GM23338 (cell line): ENCODE results near the gene WDR47. TPM values are rescaled to one million over a fixed set of nuclear protein-coding genes. Genes with fewer than 3 reads are reported as not detected.
"Not testable (repeated sequence)": the region's sequence is repeated elsewhere in the genome, so short reads cannot be mapped to it uniquely, and the experiment has no call there.

ENCODE experiments used
- ATAC-seq: fragments of 200-7000 bp; cut with Tn5 transposase; 3 replicates; pipeline ENCODE4 v1.9.1; 2020
- DNase-seq: peaks from one replicate; pipeline ENCODE4 v3.0.0-alpha.2; 2015; ENCODE audit warnings: low spot score
- H2AFZ ChIP-seq: fragments of 200-600 bp; sonication (generic); 2 replicates; pipeline ENCODE4 v1.8.0; 2016; ENCODE audit warnings: antibody characterized with exemption, mild to moderate bottlenecking, moderate library complexity
- H3F3A ChIP-seq: fragments of 200-600 bp; sonication (generic); replicated peaks from 2 replicates; pipeline ENCODE4 v1.8.0; 2017; ENCODE audit warnings: antibody characterized with exemption, mixed run types, low read depth
- H3K27ac ChIP-seq: fragments of 200-600 bp; sonication (generic); 2 replicates; pipeline ENCODE4 v1.6.1; 2016; ENCODE audit warnings: low read depth
- H3K27me3 ChIP-seq: fragments of 200-600 bp; sonication (generic); 2 replicates; pipeline ENCODE4 v1.8.0; 2016; ENCODE audit warnings: mild to moderate bottlenecking, mixed run types, moderate library complexity; ENCODE audit not compliant: insufficient read depth
- H3K36me3 ChIP-seq: fragments of 200-600 bp; sonication (generic); 2 replicates; pipeline ENCODE4 v1.8.0; 2016; ENCODE audit warnings: mild to moderate bottlenecking; ENCODE audit not compliant: insufficient read depth
- H3K4me1 ChIP-seq: fragments of 200-600 bp; sonication (generic); 2 replicates; pipeline ENCODE4 v1.8.0; 2016; ENCODE audit warnings: mild to moderate bottlenecking, moderate library complexity; ENCODE audit not compliant: insufficient read depth
- H3K4me2 ChIP-seq: fragments of 200-600 bp; sonication (generic); 2 replicates; pipeline ENCODE4 v1.7.1; 2017; ENCODE audit warnings: mixed run types
- H3K4me3 ChIP-seq: fragments of 200-600 bp; sonication (generic); 2 replicates; pipeline ENCODE4 v1.6.1; 2016; ENCODE audit warnings: mixed run types
- H3K79me2 ChIP-seq: fragments of 200-600 bp; sonication (generic); replicated peaks from 2 replicates; pipeline ENCODE4 v1.8.0; 2017; ENCODE audit warnings: mild to moderate bottlenecking; ENCODE audit not compliant: insufficient read depth
- H3K9me2 ChIP-seq: fragments of 200-600 bp; sonication (generic); 2 replicates; pipeline ENCODE4 v1.8.0; 2017; ENCODE audit not compliant: insufficient read depth
- H4K20me1 ChIP-seq: fragments of 200-600 bp; sonication (generic); replicated peaks from 2 replicates; pipeline ENCODE4 v1.8.0; 2017; ENCODE audit warnings: mild to moderate bottlenecking; ENCODE audit not compliant: insufficient read depth
- H3K27ac Mint-ChIP-seq: 2 replicates; pipeline ENCODE4 v1.8.0; 2020; ENCODE audit warnings: inconsistent platforms, mild to moderate bottlenecking, moderate library complexity, mixed read lengths
- H3K27me3 Mint-ChIP-seq: 3 replicates; pipeline ENCODE4 v1.8.0; 2022; ENCODE audit warnings: low read depth, mild to moderate bottlenecking, moderate library complexity, mixed read lengths, inconsistent platforms; ENCODE audit not compliant: insufficient read depth, poor library complexity
- H3K36me3 Mint-ChIP-seq: 3 replicates; pipeline ENCODE4 v1.8.0; 2021; ENCODE audit warnings: low read depth, mild to moderate bottlenecking, inconsistent platforms, moderate library complexity, mixed read lengths
- H3K4me1 Mint-ChIP-seq: 3 replicates; pipeline ENCODE4 v1.8.0; 2020; ENCODE audit warnings: mild to moderate bottlenecking, inconsistent platforms, mixed read lengths
- H3K4me3 Mint-ChIP-seq: 3 replicates; pipeline ENCODE4 v1.8.0; 2021; ENCODE audit warnings: moderate library complexity, mild to moderate bottlenecking, inconsistent platforms, mixed read lengths
- H3K9me3 Mint-ChIP-seq: 3 replicates; pipeline ENCODE4 v1.8.0; 2020; ENCODE audit warnings: moderate library complexity, mild to moderate bottlenecking, inconsistent platforms, mixed read lengths
- EZH2phosphoT487 ChIP-seq: fragments of 200-600 bp; sonication (generic); IDR thresholded peaks from one replicate; pipeline ENCODE4 v1.8.1; 2018; ENCODE audit warnings: antibody characterized with exemption; ENCODE audit not compliant: unreplicated experiment
- polyA plus RNA-seq: library from polyadenylated mRNA; unstranded; fragments of >200 nt; fragmentation: Nextera tagmentation; extraction: Ambion mirVana; gene quantifications from 2 replicates; pipeline ENCODE4 v1.2.1, GENCODE V29; 2016
- total RNA-seq: library from RNA; depleted of rRNA; stranded (reverse); fragments of >200 nt; shearing (Covaris generic); gene quantifications from 2 replicates; pipeline ENCODE4 v1.2.3, GENCODE V29; 2014
- TF ChIP-seq, protein P1 (sequence below): fragments of 250-450 bp; sonication (Bioruptor Pico); IDR thresholded peaks from 2 replicates; pipeline ENCODE4 v1.5.0; 2020; ENCODE audit warnings: mild to moderate bottlenecking, moderate library complexity

The WDR47 gene
- total and polyA plus RNA-seq, 2 experiments from 2014 or later = 3.9 to 5.2 TPM

GRCh38 chr1:109017134-109017533 lies 24.8 kb downstream of the WDR47 start (continued):
- TF ChIP-seq, protein P1, sequence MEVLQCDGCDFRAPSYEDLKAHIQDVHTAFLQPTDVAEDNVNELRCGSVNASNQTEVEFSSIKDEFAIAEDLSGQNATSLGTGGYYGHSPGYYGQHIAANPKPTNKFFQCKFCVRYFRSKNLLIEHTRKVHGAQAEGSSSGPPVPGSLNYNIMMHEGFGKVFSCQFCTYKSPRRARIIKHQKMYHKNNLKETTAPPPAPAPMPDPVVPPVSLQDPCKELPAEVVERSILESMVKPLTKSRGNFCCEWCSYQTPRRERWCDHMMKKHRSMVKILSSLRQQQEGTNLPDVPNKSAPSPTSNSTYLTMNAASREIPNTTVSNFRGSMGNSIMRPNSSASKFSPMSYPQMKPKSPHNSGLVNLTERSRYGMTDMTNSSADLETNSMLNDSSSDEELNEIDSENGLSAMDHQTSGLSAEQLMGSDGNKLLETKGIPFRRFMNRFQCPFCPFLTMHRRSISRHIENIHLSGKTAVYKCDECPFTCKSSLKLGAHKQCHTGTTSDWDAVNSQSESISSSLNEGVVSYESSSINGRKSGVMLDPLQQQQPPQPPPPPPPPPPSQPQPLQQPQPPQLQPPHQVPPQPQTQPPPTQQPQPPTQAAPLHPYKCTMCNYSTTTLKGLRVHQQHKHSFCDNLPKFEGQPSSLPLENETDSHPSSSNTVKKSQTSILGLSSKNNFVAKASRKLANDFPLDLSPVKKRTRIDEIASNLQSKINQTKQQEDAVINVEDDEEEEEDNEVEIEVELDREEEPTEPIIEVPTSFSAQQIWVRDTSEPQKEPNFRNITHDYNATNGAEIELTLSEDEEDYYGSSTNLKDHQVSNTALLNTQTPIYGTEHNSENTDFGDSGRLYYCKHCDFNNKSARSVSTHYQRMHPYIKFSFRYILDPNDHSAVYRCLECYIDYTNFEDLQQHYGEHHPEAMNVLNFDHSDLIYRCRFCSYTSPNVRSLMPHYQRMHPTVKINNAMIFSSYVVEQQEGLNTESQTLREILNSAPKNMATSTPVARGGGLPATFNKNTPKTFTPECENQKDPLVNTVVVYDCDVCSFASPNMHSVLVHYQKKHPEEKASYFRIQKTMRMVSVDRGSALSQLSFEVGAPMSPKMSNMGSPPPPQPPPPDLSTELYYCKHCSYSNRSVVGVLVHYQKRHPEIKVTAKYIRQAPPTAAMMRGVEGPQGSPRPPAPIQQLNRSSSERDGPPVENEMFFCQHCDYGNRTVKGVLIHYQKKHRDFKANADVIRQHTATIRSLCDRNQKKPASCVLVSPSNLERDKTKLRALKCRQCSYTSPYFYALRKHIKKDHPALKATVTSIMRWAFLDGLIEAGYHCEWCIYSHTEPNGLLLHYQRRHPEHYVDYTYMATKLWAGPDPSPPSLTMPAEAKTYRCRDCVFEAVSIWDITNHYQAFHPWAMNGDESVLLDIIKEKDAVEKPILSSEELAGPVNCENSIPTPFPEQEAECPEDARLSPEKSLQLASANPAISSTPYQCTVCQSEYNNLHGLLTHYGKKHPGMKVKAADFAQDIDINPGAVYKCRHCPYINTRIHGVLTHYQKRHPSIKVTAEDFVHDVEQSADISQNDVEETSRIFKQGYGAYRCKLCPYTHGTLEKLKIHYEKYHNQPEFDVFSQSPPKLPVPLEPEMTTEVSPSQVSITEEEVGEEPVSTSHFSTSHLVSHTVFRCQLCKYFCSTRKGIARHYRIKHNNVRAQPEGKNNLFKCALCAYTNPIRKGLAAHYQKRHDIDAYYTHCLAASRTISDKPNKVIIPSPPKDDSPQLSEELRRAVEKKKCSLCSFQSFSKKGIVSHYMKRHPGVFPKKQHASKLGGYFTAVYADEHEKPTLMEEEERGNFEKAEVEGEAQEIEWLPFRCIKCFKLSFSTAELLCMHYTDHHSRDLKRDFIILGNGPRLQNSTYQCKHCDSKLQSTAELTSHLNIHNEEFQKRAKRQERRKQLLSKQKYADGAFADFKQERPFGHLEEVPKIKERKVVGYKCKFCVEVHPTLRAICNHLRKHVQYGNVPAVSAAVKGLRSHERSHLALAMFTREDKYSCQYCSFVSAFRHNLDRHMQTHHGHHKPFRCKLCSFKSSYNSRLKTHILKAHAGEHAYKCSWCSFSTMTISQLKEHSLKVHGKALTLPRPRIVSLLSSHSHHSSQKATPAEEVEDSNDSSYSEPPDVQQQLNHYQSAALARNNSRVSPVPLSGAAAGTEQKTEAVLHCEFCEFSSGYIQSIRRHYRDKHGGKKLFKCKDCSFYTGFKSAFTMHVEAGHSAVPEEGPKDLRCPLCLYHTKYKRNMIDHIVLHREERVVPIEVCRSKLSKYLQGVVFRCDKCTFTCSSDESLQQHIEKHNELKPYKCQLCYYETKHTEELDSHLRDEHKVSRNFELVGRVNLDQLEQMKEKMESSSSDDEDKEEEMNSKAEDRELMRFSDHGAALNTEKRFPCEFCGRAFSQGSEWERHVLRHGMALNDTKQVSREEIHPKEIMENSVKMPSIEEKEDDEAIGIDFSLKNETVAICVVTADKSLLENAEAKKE (CRISPR knock-in tag) = no peak

DNA sequence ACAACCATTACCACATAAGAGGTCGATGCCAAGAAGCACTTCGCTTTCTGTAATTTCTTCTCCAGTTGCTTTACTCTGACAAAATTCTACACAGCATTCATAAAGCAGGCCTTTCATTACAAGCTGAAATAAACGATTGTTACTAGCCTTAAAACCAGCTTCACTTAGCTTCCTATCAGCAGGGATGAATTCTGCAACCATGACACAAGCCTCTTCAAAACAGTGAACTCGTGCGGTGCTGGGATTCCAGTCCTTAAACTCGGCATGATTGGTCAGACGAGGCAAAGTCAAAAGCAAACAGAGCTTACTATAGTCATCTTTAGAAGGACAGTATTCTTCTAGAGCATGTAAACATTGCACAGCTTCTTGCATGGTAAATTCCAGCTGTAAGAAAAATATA lies 30.6 kb downstream of the WDR47 start:
- no peaks in the 10 kb centered on the region for H3K4me1 Mint-ChIP-seq
- Histone ChIP-seq H2AFZ (no peak overlapping the region), H3K36me3 (peaks cover 3% of the 10 kb centered on the region; the same call in 1 of the 2 replicates), H3K27me3 (no peaks in the 10 kb centered on the region), H3K4me1 (no peaks in the 10 kb centered on the region), H3K27ac (no peak overlapping the region), H3K4me3 (no peak overlapping the region), H3K4me2 (no peak overlapping the region), H3F3A (no peaks in the 10 kb centered on the region), H3K79me2 (no peaks in the 10 kb centered on the region), H4K20me1 (no peaks in the 10 kb centered on the region), H3K9me2 (no peaks in the 10 kb centered on the region)
- no peaks in the 10 kb centered on the region for H3K27me3 Mint-ChIP-seq
- H3K27ac Mint-ChIP-seq = no peak overlapping the region
- H3K4me3 Mint-ChIP-seq = no peak overlapping the region
- H3K36me3 Mint-ChIP-seq = peaks cover 3% of the 10 kb centered on the region; the same call in 1 of the 3 replicates
- DNase-seq (no peak), ATAC-seq (no peak)
- TF ChIP-seq EZH2phosphoT487 = no peak
- H3K9me3 Mint-ChIP-seq = no peaks in the 10 kb centered on the region

- not testable (repeated sequence) for H3K9me2 ChIP-seq, H3K27ac ChIP-seq, H3K27ac Mint-ChIP-seq, H4K20me1 ChIP-seq, H2AFZ ChIP-seq, H3K27me3 ChIP-seq, H3K9me3 Mint-ChIP-seq, H3K4me3 ChIP-seq, H3F3A ChIP-seq, H3K27me3 Mint-ChIP-seq, ATAC-seq, H3K79me2 ChIP-seq, DNase-seq, H3K4me2 ChIP-seq, H3K4me3 Mint-ChIP-seq, H3K4me1 ChIP-seq, H3K4me1 Mint-ChIP-seq, H3K36me3 ChIP-seq
- H3K36me3 Mint-ChIP-seq = peaks cover 22% of the 10 kb centered on the region
These were observed 45.3 kb downstream of the WDR47 start for GRCh38 chr1:108996622-108997021.
